ENCODE measurements around the gene ECHDC1.

ECHDC1 gene

DNA sequence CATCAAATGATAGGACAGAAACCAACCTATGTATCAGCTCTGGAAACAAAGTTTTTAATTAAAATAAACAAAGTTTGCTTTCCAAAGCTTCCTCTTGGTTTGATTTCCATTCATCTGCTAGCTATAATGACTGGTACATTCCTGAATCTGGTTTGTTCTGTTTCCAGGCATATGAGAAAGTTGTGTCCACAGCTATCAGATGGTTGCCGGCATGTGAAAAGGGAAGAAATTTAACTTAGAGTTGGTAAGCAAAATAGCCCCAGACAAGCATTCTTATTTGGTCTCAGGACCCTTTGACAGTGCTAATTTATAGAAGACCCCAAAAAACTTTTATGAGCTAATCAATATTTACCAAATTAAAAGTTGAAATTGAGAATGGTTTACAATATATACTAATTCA, 80.5 kb downstream of the ECHDC1 start:
- peaks cover 5% of the 10 kb centered on the region for H3K79me2 ChIP-seq (ENCODE audit: insufficient read depth, low read length)
- no peaks in the 10 kb centered on the region for H3K9me2 ChIP-seq (ENCODE audit: low read depth, low read length)
- no peaks in the 10 kb centered on the region for H3K9me3 ChIP-seq (ENCODE audit: low read length)
- H3K4me2 ChIP-seq (ENCODE audit: low read length), result no peak overlapping the region
- no peak overlapping the region for H3K27ac ChIP-seq (ENCODE audit: low read depth, low read length, poor library complexity, severe bottlenecking)
- no peak overlapping the region for H3K9ac ChIP-seq (ENCODE audit: low read length)
- H3K36me3 ChIP-seq (ENCODE audit: insufficient read depth, low read length), result no peaks in the 10 kb centered on the region
- no peak overlapping the region for H3K4me3 ChIP-seq (ENCODE audit: low read depth, low read length, poor library complexity, severe bottlenecking)
- no peaks in the 10 kb centered on the region for H3K27me3 ChIP-seq (ENCODE audit: insufficient read depth, low read length)
- TF ChIP-seq EZH2 (IDR thresholded peaks at IDR 0.05; ENCODE audit: borderline replicate concordance, low read length), result no peak
- no peak for TF ChIP-seq CTCF (IDR thresholded peaks at IDR 0.05; ENCODE audit: low read length)
- no peak overlapping the region for H2AFZ ChIP-seq (ENCODE audit: low read length)
- H4K20me1 ChIP-seq (ENCODE audit: insufficient read depth, low read length), result no peaks in the 10 kb centered on the region
- peaks cover 7% of the 10 kb centered on the region for H3K4me1 ChIP-seq (ENCODE audit: insufficient read depth, low read length, severe bottlenecking)
- H3F3A ChIP-seq (ENCODE audit: insufficient read depth, low read length), result 0 out of 2 replicates have a peak, but pooled peaks cover 3% of the 10 kb centered on the region

- Histone ChIP-seq H3K4me1 (ENCODE audit: insufficient read depth, low read length, severe bottlenecking) (no peaks in the 10 kb centered on the region), H3K27me3 (ENCODE audit: insufficient read depth, low read length) (no peaks in the 10 kb centered on the region), H3K4me2 (ENCODE audit: low read length) (no peak overlapping the region), H3K9ac (ENCODE audit: low read length) (no peak overlapping the region), H2AFZ (ENCODE audit: low read length) (no peak overlapping the region), H3K36me3 (ENCODE audit: insufficient read depth, low read length) (no peaks in the 10 kb centered on the region), H3K27ac (ENCODE audit: low read depth, low read length, poor library complexity, severe bottlenecking) (no peak overlapping the region), H3K9me3 (ENCODE audit: low read length) (no peaks in the 10 kb centered on the region), H3K4me3 (ENCODE audit: low read depth, low read length, poor library complexity, severe bottlenecking) (no peak overlapping the region), H3K9me2 (ENCODE audit: low read depth, low read length) (no peaks in the 10 kb centered on the region), H3K79me2 (ENCODE audit: insufficient read depth, low read length) (no peaks in the 10 kb centered on the region), H4K20me1 (ENCODE audit: insufficient read depth, low read length) (no peaks in the 10 kb centered on the region), H3F3A (ENCODE audit: insufficient read depth, low read length) (no peaks in the 10 kb centered on the region)
- no peak for TF ChIP-seq EZH2 (IDR thresholded peaks at IDR 0.05; ENCODE audit: borderline replicate concordance, low read length)
- TF ChIP-seq CTCF (IDR thresholded peaks at IDR 0.05; ENCODE audit: low read length), result no peak
Measured at GRCh38 chr6:127255286-127255685, 88.1 kb downstream of the ECHDC1 start.

DNA sequence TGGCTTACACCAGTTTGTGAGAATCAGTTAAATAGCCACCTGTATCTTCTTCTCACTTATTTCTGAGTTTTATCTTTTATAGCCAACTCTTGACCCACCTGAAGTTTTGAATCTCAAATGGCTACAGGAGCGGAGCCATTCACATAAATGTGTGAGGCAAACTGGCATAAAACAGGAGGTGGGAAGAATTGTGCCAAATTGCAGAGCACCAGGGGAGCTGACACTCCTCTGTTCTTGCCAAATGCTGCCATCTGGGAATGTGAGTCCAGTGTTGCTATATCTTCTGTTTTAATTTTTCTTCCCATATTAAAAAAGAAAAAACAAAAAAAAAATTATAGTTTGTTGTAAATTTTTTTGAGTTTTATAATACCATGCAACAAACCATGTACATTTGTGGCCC, 93.8 kb downstream of the ECHDC1 start:
- Histone ChIP-seq H3K9me3 (ENCODE audit: low read length) (no peaks in the 10 kb centered on the region), H3K4me2 (ENCODE audit: low read length) (no peak overlapping the region), H3K27ac (ENCODE audit: low read depth, low read length, poor library complexity, severe bottlenecking) (no peak overlapping the region), H3K36me3 (ENCODE audit: insufficient read depth, low read length) (no peaks in the 10 kb centered on the region), H3K27me3 (ENCODE audit: insufficient read depth, low read length) (no peaks in the 10 kb centered on the region), H3K9me2 (ENCODE audit: low read depth, low read length) (no peaks in the 10 kb centered on the region), H3K4me1 (ENCODE audit: insufficient read depth, low read length, severe bottlenecking) (no peaks in the 10 kb centered on the region), H3K4me3 (ENCODE audit: low read depth, low read length, poor library complexity, severe bottlenecking) (no peak overlapping the region), H3K9ac (ENCODE audit: low read length) (no peak overlapping the region), H2AFZ (ENCODE audit: low read length) (no peak overlapping the region), H3F3A (ENCODE audit: insufficient read depth, low read length) (no peaks in the 10 kb centered on the region), H3K79me2 (ENCODE audit: insufficient read depth, low read length) (no peaks in the 10 kb centered on the region), H4K20me1 (ENCODE audit: insufficient read depth, low read length) (no peaks in the 10 kb centered on the region)
- no peak for TF ChIP-seq CTCF (IDR thresholded peaks at IDR 0.05; ENCODE audit: low read length)
- no peak for TF ChIP-seq EZH2 (IDR thresholded peaks at IDR 0.05; ENCODE audit: borderline replicate concordance, low read length)

Data from OCI-LY1 (cell line).